Mucosa of gallbladder (tissue), 1 donor: ENCODE data around the gene PANK3. TPM values are rescaled to one million over a fixed set of nuclear protein-coding genes. Genes with fewer than 3 reads are reported as not detected.
"Not testable (repeated sequence)": the region's sequence is repeated elsewhere in the genome, so short reads cannot be mapped to it uniquely, and the experiment has no call there.

Source experiments
- DNase-seq: peaks from one replicate; pipeline ENCODE4 v3.0.0-alpha.2; 2020; ENCODE audit warnings: low spot score
- total RNA-seq: library from RNA; stranded (reverse); gene quantifications from one replicate; pipeline ENCODE4 v1.2.1, GENCODE V29; 2021
- donor health status: DM: no; HTN: no; CAD: no.

Gene PANK3
- total RNA-seq = 56.7 TPM

- DNase-seq = no peak
Measured at GRCh38 chr5:168578538-168579487, at the start of gene PANK3. Gene PANK3 (minus strand): TSS chr5:168579368. CDS start chr5:168579283, 85 bp downstream.

- DNase-seq = no peak
Measured at GRCh38 chr5:168624850-168625364, 45.7 kb upstream of the PANK3 start.

GRCh38 chr5:168620807-168621206 lies 41.6 kb upstream of the PANK3 start:
- DNase-seq = no peak

- no peak for DNase-seq
Measured at GRCh38 chr5:168614661-168615060, 35.5 kb upstream of the PANK3 start.

GRCh38 chr5:168613996-168614395 lies 34.8 kb upstream of the PANK3 start:
- no peak for DNase-seq

- DNase-seq = no peak
Measured at GRCh38 chr5:168613396-168613795, 34.2 kb upstream of the PANK3 start.

GRCh38 chr5:168612996-168613395 lies 33.8 kb upstream of the PANK3 start:
- no peak for DNase-seq

GRCh38 chr5:168612123-168612522 lies 33.0 kb upstream of the PANK3 start:
- DNase-seq = no peak

- no peak for DNase-seq
Measured at GRCh38 chr5:168611165-168611564, 32.0 kb upstream of the PANK3 start.

- no peak for DNase-seq
Measured at GRCh38 chr5:168609806-168610482, 30.8 kb upstream of the PANK3 start.

- DNase-seq = no peak
Measured at GRCh38 chr5:168608821-168609220, 29.7 kb upstream of the PANK3 start.

- no peak for DNase-seq
Measured at GRCh38 chr5:168608386-168608785, 29.2 kb upstream of the PANK3 start.

- DNase-seq = no peak
Measured at GRCh38 chr5:168607946-168608345, 28.8 kb upstream of the PANK3 start.

- no peak for DNase-seq
Measured at GRCh38 chr5:168606562-168606961, 27.4 kb upstream of the PANK3 start.

GRCh38 chr5:168604436-168604835 lies 25.3 kb upstream of the PANK3 start:
- DNase-seq = no peak

GRCh38 chr5:168603746-168604145 lies 24.6 kb upstream of the PANK3 start:
- DNase-seq = no peak

- DNase-seq = no peak
Measured at GRCh38 chr5:168602517-168602916, 23.3 kb upstream of the PANK3 start.

- no peak for DNase-seq
Measured at GRCh38 chr5:168601972-168602371, 22.8 kb upstream of the PANK3 start.

GRCh38 chr5:168600409-168600808 lies 21.2 kb upstream of the PANK3 start:
- no peak for DNase-seq

GRCh38 chr5:168599826-168600225 lies 20.7 kb upstream of the PANK3 start:
- no peak for DNase-seq

GRCh38 chr5:168598639-168599038 lies 19.5 kb upstream of the PANK3 start:
- no peak for DNase-seq

GRCh38 chr5:168596927-168597326 lies 17.8 kb upstream of the PANK3 start:
- DNase-seq = no peak

GRCh38 chr5:168596122-168596521 lies 17.0 kb upstream of the PANK3 start:
- not testable (repeated sequence) for DNase-seq
